ENCODE data around the gene EMC6. TPM values are rescaled to one million over a fixed set of nuclear protein-coding genes. Genes with fewer than 3 reads are reported as not detected.

The EMC6 gene
- total and polyA plus RNA-seq, 2 of the 13 experiments (the other 11 are each of a cell fraction or from before 2014, with no cell fraction given) = 45.1 to 47.7 TPM

DNA sequence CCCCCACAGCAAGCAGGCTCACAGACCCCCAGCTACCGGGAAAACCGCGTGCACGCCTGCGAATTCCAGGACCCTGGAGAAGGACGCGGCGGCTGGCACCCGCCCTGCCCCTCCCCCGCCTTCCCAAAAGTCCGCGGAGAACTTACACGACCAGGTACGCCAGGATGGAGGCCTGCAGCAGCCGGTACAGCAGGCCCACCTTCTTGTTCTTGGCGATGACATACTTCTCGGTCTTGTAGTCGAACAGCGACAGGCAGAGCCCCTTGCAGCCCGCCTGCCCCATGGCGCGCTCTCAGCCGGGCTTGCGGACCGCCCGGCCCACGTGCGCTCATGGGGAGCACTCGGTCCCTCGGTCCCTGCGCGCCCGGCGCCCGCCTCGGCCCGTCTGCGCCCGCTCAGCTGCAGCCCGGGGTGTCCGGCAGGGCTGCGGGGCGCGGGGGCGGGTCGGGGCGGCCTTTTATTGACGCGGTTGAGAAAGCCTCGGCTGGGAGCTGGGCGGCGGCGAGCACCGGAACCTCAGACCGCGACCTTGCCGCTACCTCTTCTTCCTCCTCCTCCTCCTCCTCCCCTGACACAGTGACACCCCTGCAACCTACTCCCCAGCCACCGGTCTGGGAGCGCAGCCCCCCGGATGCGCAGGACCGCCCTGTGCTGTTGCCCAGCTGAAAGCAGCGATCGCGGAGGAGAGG, 27.3 kb downstream of the EMC6 start, which contains the start of gene P2RX5:
P2RX5 (minus strand) TSS at position 433 of the 689 bp plus-strand sequence; CDS start at position 283, 150 bp downstream.
- H3K4me2 ChIP-seq (ENCODE audit: low read depth, low read length) = peak within 1 kb of the TSS; percentile 90
- H3K4me3 ChIP-seq (replicated peaks in 1 of 3; ENCODE audit: insufficient read depth in 1 of 3, low read depth in 2 of 3, low read length in 3 of 3) = peak within 1 kb of the TSS; percentile 37 to 75 (median 65)
- in situ Hi-C loops (cut with HindIII; ENCODE audit: extremely low pct_ligation_motif_present, low pct_unique_long_range_greater_than_20kb) (no loop called here), intact Hi-C loops (cut with micrococcal nuclease; ENCODE audit: unreplicated experiment) (no loop called here)
- no peaks in the 10 kb centered on the region for H3K36me3 ChIP-seq (replicated peaks in 1 of 2; ENCODE audit: control insufficient read depth in 1 of 2, insufficient read depth in 2 of 2, low read length in 2 of 2)
- CTCF ChIA-PET (ENCODE audit: low intra/inter-chr PET ratio, low total read pairs) = no interaction called here
- H4K20me1 ChIP-seq (ENCODE audit: insufficient read depth, low read length) = no peaks in the 10 kb centered on the region
- FAIRE-seq (no peak), DNase-seq (ENCODE audit: low spot score) (no peak), ATAC-seq (peak; percentile 66)
- H3K9me3 ChIP-seq (ENCODE audit: low read length) = peaks cover 12% of the 10 kb centered on the region
- 2% methylated on average over 18 of the region's 65 CpGs for WGBS (ENCODE audit: low lambda C conversion rate)
- POLR2A ChIA-PET = interaction anchor here (0.6 to 1.2 kb wide), 4 partner anchors 18 to 28 kb away, joined by 3 to 5 read pairs (median 3); partner anchors contain the start of genes HASPIN and TAX1BP3
- no peak within 1 kb of the TSS for H3K9ac ChIP-seq (ENCODE audit: insufficient read depth, low read depth, low read length)
- peaks cover 0 to 35% of the 10 kb centered on the region in 2 experiments; a peak in 2 of 5 replicates for H3K27me3 ChIP-seq (ENCODE audit: control insufficient read depth in 1 of 2, insufficient read depth in 2 of 2, low read length in 2 of 2)
- H3K27ac ChIP-seq (ENCODE audit: extremely low read length, insufficient read depth, low read length) = no peak within 1 kb of the TSS
- no peaks in the 10 kb centered on the region for H3K79me2 ChIP-seq (ENCODE audit: insufficient read depth, low read length)
- H3K4me1 ChIP-seq (ENCODE audit: insufficient read depth, low read length) = peaks cover 17% of the 10 kb centered on the region
- H2AFZ ChIP-seq (ENCODE audit: low read length) = no peak within 1 kb of the TSS
- no TSS peak for BruUV-seq (replicated peaks)
- TF ChIP-seq EHMT2 (IDR thresholded peaks at IDR 0.05; ENCODE audit: borderline replicate concordance, low read depth, low read length) = no peak
- no peak for TF ChIP-seq MBD4 (IDR thresholded peaks at IDR 0.05; ENCODE audit: borderline replicate concordance, low read length)
- TF ChIP-seq SAP130 (CRISPR knock-in tag; IDR thresholded peaks at IDR 0.05; ENCODE audit: low read depth) = 0 out of 2 replicates have a peak, but pooled peaks have one; percentile 19
- TF ChIP-seq THYN1 (CRISPR knock-in tag; IDR thresholded peaks at IDR 0.05; ENCODE audit: borderline replicate concordance, low read depth) = no peak
- TF ChIP-seq, protein P1, sequence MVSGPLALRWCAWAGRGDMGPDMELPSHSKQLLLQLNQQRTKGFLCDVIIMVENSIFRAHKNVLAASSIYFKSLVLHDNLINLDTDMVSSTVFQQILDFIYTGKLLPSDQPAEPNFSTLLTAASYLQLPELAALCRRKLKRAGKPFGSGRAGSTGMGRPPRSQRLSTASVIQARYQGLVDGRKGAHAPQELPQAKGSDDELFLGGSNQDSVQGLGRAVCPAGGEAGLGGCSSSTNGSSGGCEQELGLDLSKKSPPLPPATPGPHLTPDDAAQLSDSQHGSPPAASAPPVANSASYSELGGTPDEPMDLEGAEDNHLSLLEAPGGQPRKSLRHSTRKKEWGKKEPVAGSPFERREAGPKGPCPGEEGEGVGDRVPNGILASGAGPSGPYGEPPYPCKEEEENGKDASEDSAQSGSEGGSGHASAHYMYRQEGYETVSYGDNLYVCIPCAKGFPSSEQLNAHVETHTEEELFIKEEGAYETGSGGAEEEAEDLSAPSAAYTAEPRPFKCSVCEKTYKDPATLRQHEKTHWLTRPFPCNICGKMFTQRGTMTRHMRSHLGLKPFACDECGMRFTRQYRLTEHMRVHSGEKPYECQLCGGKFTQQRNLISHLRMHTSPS (CRISPR knock-in tag; IDR thresholded peaks at IDR 0.05; ENCODE audit: low read depth) = 0 out of 2 replicates have a peak, but pooled peaks have one; percentile 9
- TF ChIP-seq, protein P2, sequence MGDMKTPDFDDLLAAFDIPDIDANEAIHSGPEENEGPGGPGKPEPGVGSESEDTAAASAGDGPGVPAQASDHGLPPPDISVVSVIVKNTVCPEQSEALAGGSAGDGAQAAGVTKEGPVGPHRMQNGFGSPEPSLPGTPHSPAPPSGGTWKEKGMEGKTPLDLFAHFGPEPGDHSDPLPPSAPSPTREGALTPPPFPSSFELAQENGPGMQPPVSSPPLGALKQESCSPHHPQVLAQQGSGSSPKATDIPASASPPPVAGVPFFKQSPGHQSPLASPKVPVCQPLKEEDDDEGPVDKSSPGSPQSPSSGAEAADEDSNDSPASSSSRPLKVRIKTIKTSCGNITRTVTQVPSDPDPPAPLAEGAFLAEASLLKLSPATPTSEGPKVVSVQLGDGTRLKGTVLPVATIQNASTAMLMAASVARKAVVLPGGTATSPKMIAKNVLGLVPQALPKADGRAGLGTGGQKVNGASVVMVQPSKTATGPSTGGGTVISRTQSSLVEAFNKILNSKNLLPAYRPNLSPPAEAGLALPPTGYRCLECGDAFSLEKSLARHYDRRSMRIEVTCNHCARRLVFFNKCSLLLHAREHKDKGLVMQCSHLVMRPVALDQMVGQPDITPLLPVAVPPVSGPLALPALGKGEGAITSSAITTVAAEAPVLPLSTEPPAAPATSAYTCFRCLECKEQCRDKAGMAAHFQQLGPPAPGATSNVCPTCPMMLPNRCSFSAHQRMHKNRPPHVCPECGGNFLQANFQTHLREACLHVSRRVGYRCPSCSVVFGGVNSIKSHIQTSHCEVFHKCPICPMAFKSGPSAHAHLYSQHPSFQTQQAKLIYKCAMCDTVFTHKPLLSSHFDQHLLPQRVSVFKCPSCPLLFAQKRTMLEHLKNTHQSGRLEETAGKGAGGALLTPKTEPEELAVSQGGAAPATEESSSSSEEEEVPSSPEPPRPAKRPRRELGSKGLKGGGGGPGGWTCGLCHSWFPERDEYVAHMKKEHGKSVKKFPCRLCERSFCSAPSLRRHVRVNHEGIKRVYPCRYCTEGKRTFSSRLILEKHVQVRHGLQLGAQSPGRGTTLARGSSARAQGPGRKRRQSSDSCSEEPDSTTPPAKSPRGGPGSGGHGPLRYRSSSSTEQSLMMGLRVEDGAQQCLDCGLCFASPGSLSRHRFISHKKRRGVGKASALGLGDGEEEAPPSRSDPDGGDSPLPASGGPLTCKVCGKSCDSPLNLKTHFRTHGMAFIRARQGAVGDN (CRISPR knock-in tag; IDR thresholded peaks at IDR 0.05) = peak; percentile 58
- no peak for TF ChIP-seq PHB2 (IDR thresholded peaks at IDR 0.05; ENCODE audit: partially characterized antibody)
- TF ChIP-seq SRY (CRISPR knock-in tag; IDR thresholded peaks at IDR 0.05) = 0 out of 2 replicates have a peak, but pooled peaks have one; percentile 32
- peak; percentile 10; the same call in 1 of the 2 replicates for TF ChIP-seq MXD4 (CRISPR knock-in tag; IDR thresholded peaks at IDR 0.05)
- no peak for TF ChIP-seq ZNF790 (CRISPR knock-in tag; IDR thresholded peaks at IDR 0.05; ENCODE audit: borderline replicate concordance)
- peak; percentile 55; the same call in 1 of the 2 replicates for TF ChIP-seq MIER2 (CRISPR knock-in tag; IDR thresholded peaks at IDR 0.05)
- TF ChIP-seq, protein P3, sequence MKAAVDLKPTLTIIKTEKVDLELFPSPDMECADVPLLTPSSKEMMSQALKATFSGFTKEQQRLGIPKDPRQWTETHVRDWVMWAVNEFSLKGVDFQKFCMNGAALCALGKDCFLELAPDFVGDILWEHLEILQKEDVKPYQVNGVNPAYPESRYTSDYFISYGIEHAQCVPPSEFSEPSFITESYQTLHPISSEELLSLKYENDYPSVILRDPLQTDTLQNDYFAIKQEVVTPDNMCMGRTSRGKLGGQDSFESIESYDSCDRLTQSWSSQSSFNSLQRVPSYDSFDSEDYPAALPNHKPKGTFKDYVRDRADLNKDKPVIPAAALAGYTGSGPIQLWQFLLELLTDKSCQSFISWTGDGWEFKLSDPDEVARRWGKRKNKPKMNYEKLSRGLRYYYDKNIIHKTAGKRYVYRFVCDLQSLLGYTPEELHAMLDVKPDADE (CRISPR knock-in tag; IDR thresholded peaks at IDR 0.05) = no peak
- TF ChIP-seq, protein P4, sequence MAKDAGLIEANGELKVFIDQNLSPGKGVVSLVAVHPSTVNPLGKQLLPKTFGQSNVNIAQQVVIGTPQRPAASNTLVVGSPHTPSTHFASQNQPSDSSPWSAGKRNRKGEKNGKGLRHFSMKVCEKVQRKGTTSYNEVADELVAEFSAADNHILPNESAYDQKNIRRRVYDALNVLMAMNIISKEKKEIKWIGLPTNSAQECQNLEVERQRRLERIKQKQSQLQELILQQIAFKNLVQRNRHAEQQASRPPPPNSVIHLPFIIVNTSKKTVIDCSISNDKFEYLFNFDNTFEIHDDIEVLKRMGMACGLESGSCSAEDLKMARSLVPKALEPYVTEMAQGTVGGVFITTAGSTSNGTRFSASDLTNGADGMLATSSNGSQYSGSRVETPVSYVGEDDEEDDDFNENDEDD (CRISPR knock-in tag; IDR thresholded peaks at IDR 0.05; ENCODE audit: borderline replicate concordance) = peak; percentile 40; the same call in 1 of the 2 replicates
- TF ChIP-seq, protein P5, sequence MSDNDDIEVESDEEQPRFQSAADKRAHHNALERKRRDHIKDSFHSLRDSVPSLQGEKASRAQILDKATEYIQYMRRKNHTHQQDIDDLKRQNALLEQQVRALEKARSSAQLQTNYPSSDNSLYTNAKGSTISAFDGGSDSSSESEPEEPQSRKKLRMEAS (IDR thresholded peaks at IDR 0.05) = peak; percentile 76

Data from HepG2 (cell line).